Neural progenitor cell (in vitro differentiated cells): ENCODE data around the gene HOATZ.

ENCODE experiments used
- CTCF ChIP-seq: fragments of 200-600 bp; sonication (generic); IDR thresholded peaks from 2 replicates; pipeline ENCODE4 v1.5.1; 2017; ENCODE audit warnings: antibody characterized with exemption, mild to moderate bottlenecking
- EZH2 ChIP-seq: fragments of 200-600 bp; sonication (generic); IDR thresholded peaks from 2 replicates; pipeline ENCODE4 v1.6.1; 2017; ENCODE audit warnings: antibody characterized with exemption, mild to moderate bottlenecking, moderate library complexity
- EZH2phosphoT487 ChIP-seq: fragments of 200-600 bp; sonication (generic); IDR thresholded peaks from 2 replicates; pipeline ENCODE4 v1.6.1; 2017; ENCODE audit warnings: antibody characterized with exemption

DNA sequence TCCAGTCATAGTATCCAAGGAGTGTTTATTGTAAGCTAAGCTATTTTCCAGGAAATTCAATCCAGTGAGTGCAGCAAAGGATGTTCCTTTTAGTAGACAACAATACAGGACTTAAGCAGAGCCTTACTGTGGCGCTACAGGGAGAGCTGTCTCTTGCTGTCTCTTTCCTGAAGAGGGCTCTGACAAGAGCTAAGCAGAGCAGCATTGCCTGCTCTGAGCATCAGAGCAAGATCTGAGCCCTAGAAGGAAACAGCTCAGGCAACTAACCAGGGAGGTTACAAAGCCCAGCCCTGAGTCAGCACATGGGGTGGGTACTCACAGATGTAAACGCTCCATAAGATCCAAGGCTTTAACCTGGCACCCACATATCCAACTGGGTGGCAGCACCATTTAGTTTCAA is 33.9 kb downstream of the HOATZ start:
- no peak for TF ChIP-seq EZH2
- TF ChIP-seq CTCF, result no peak
- no peak for TF ChIP-seq EZH2phosphoT487
